SH-SY5Y (cell line): ENCODE measurements around the gene DPYD.

Experiments
- GATA2 ChIP-seq: IDR thresholded peaks from 2 replicates; pipeline ENCODE4 v1.6.1; 2011; ENCODE audit warnings: mild to moderate bottlenecking, low read depth, low read length
- GATA3 ChIP-seq: IDR thresholded peaks from 2 replicates; pipeline ENCODE4 v1.6.1; 2011; ENCODE audit warnings: low read depth, mild to moderate bottlenecking, low read length, moderate library complexity

GRCh38 chr1:97046765-97047420 is 873.9 kb downstream of the DPYD start:
- TF ChIP-seq GATA3 (no peak), GATA2 (no peak)
